ENCODE data around the gene C1QL1.

The C1QL1 gene

GRCh38 chr17:44918006-44918405 lies 50.1 kb downstream of the C1QL1 start:
- Histone ChIP-seq H3K9ac (ENCODE audit: low read depth, low read length) (no peak overlapping the region), H3K36me3 (ENCODE audit: insufficient read depth, low read length) (no peaks in the 10 kb centered on the region), H2AFZ (ENCODE audit: low read depth, low read length) (no peak overlapping the region), H3K4me3 (ENCODE audit: low read depth in 1 of 2, low read length in 2 of 2) (no peak overlapping the region), H3K4me1 (ENCODE audit: insufficient read depth, low read length) (no peaks in the 10 kb centered on the region), H3K4me2 (ENCODE audit: insufficient read depth, low read length) (no peak overlapping the region), H4K20me1 (ENCODE audit: insufficient read depth, low read length) (no peaks in the 10 kb centered on the region; the same call in none of the 2 replicates), H3K9me3 (ENCODE audit: insufficient read depth, low read length, severe bottlenecking) (no peaks in the 10 kb centered on the region), H3K27me3 (ENCODE audit: insufficient read depth, low read length, poor library complexity) (peaks cover 10% of the 10 kb centered on the region), H3K27ac (ENCODE audit: low read length) (no peak overlapping the region), H3K79me2 (ENCODE audit: insufficient read depth, low read length) (no peaks in the 10 kb centered on the region)
- no peak for ATAC-seq (ENCODE audit: insufficient read depth, low read depth)
- DNase-seq = no peak
- TF ChIP-seq, protein P1, sequence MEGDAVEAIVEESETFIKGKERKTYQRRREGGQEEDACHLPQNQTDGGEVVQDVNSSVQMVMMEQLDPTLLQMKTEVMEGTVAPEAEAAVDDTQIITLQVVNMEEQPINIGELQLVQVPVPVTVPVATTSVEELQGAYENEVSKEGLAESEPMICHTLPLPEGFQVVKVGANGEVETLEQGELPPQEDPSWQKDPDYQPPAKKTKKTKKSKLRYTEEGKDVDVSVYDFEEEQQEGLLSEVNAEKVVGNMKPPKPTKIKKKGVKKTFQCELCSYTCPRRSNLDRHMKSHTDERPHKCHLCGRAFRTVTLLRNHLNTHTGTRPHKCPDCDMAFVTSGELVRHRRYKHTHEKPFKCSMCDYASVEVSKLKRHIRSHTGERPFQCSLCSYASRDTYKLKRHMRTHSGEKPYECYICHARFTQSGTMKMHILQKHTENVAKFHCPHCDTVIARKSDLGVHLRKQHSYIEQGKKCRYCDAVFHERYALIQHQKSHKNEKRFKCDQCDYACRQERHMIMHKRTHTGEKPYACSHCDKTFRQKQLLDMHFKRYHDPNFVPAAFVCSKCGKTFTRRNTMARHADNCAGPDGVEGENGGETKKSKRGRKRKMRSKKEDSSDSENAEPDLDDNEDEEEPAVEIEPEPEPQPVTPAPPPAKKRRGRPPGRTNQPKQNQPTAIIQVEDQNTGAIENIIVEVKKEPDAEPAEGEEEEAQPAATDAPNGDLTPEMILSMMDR (IDR thresholded peaks at IDR 0.05; ENCODE audit: borderline replicate concordance, extremely low read depth, low read length, poor library complexity, severe bottlenecking) = no peak
- no peak for TF ChIP-seq EZH2 (IDR thresholded peaks at IDR 0.05; ENCODE audit: borderline replicate concordance, low read depth, low read length, severe bottlenecking)

GRCh38 chr17:44917456-44917855 lies 50.6 kb downstream of the C1QL1 start:
- no peaks in the 10 kb centered on the region for H3K4me1 ChIP-seq (ENCODE audit: insufficient read depth, low read length)
- H3K27ac ChIP-seq (ENCODE audit: low read length) = no peak overlapping the region
- no peak for TF ChIP-seq EZH2 (IDR thresholded peaks at IDR 0.05; ENCODE audit: borderline replicate concordance, low read depth, low read length, severe bottlenecking)
- TF ChIP-seq, protein P1 (IDR thresholded peaks at IDR 0.05; ENCODE audit: borderline replicate concordance, extremely low read depth, low read length, poor library complexity, severe bottlenecking) = no peak
- H3K9ac ChIP-seq (ENCODE audit: low read depth, low read length) = no peak overlapping the region
- no peaks in the 10 kb centered on the region for H3K36me3 ChIP-seq (ENCODE audit: insufficient read depth, low read length)
- H4K20me1 ChIP-seq (ENCODE audit: insufficient read depth, low read length) = no peaks in the 10 kb centered on the region; the same call in none of the 2 replicates
- no peaks in the 10 kb centered on the region for H3K79me2 ChIP-seq (ENCODE audit: insufficient read depth, low read length)
- ATAC-seq (ENCODE audit: insufficient read depth, low read depth) = no peak
- H3K27me3 ChIP-seq (ENCODE audit: insufficient read depth, low read length, poor library complexity) = peaks cover 10% of the 10 kb centered on the region
- no peak overlapping the region for H3K4me3 ChIP-seq (ENCODE audit: low read depth in 1 of 2, low read length in 2 of 2)
- no peak overlapping the region for H3K4me2 ChIP-seq (ENCODE audit: insufficient read depth, low read length)
- H3K9me3 ChIP-seq (ENCODE audit: insufficient read depth, low read length, severe bottlenecking) = no peaks in the 10 kb centered on the region
- no peak for DNase-seq
- H2AFZ ChIP-seq (ENCODE audit: low read depth, low read length) = no peak overlapping the region

DNA sequence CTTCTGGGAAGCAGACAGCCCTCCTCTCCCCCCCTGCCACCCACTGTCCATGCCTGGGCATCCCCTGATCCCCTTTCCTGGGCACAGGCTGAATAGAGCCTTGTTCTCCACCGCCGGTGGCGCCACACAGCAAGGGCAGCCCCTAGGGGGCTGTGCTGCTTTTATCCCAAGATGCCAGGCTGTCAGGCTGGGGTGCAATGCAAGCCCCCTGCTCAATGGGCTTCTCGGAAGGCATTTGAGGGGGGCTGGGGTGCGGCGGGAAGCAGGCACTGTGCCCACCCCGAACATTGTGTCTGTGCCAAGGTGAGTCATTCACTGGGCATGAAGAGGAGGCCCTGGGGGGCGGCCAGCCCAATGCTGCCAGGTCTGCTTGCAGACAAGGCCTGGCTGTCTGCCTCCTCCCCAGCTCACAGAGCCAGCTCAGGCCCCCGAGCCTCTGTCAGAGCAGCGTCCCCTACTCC lies 51.3 kb downstream of the C1QL1 start:
- H4K20me1 ChIP-seq (ENCODE audit: insufficient read depth, low read length) = no peaks in the 10 kb centered on the region; the same call in none of the 2 replicates
- H3K27me3 ChIP-seq (ENCODE audit: insufficient read depth, low read length, poor library complexity) = peaks cover 10% of the 10 kb centered on the region
- H3K36me3 ChIP-seq (ENCODE audit: insufficient read depth, low read length) = no peaks in the 10 kb centered on the region
- H3K79me2 ChIP-seq (ENCODE audit: insufficient read depth, low read length) = no peaks in the 10 kb centered on the region
- H3K27ac ChIP-seq (ENCODE audit: low read length) = no peak overlapping the region
- TF ChIP-seq, protein P1 (IDR thresholded peaks at IDR 0.05; ENCODE audit: borderline replicate concordance, extremely low read depth, low read length, poor library complexity, severe bottlenecking) = peak; percentile 14
- no peak for TF ChIP-seq EZH2 (IDR thresholded peaks at IDR 0.05; ENCODE audit: borderline replicate concordance, low read depth, low read length, severe bottlenecking)
- DNase-seq (no peak), ATAC-seq (ENCODE audit: insufficient read depth, low read depth) (no peak)
- H3K4me2 ChIP-seq (ENCODE audit: insufficient read depth, low read length) = no peak overlapping the region
- no peak overlapping the region for H3K4me3 ChIP-seq (ENCODE audit: low read depth in 1 of 2, low read length in 2 of 2)
- no peak overlapping the region for H2AFZ ChIP-seq (ENCODE audit: low read depth, low read length)
- H3K4me1 ChIP-seq (ENCODE audit: insufficient read depth, low read length) = no peaks in the 10 kb centered on the region
- no peaks in the 10 kb centered on the region for H3K9me3 ChIP-seq (ENCODE audit: insufficient read depth, low read length, severe bottlenecking)
- no peak overlapping the region for H3K9ac ChIP-seq (ENCODE audit: low read depth, low read length)
